ENCODE results near the gene BBX.

- TF ChIP-seq CTCF (IDR thresholded peaks at IDR 0.05) (no peak), POLR2A (IDR thresholded peaks at IDR 0.05) (no peak)
Observed at GRCh38 chr3:107650788-107651187, 128.0 kb downstream of the BBX start.

All from thyroid gland (tissue), 4 donors.